ENCODE measurements around the gene EDDM3A.

DNA sequence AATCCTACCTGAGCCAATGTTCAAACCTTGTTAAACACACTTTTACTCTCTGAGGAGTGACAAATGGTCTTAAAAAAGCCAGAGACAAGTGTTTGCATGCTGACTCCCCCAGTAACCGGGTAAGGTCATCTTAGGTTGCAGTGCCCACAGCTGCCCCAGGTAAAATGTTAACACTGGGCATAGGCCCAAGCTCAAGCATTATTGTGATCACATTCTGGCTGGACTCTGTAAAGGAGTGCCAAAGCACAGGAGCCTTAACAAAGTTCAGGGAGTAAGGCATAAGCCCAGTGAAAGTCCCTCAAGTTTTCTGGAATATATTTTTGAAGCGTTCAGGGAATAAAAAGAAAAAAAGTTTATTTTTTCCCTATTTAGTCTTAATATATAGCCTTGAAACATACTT, 8.6 kb downstream of the EDDM3A start:
- TF ChIP-seq YY1 (IDR thresholded peaks at IDR 0.05; ENCODE audit: insufficient read depth, insufficient read length) (no peak), SUZ12 (IDR thresholded peaks at IDR 0.05; ENCODE audit: extremely low read depth, insufficient read depth, insufficient read length) (no peak), ZNF274 (IDR thresholded peaks at IDR 0.05; ENCODE audit: low read depth, low read length) (no peak)

Data from NT2/D1 (cell line).